ENCODE results near the gene SLC22A5. TPM values are rescaled to one million over a fixed set of nuclear protein-coding genes. Genes with fewer than 3 reads are reported as not detected.

SLC22A5 gene
- total and polyA plus RNA-seq, 9 of the 15 experiments (the other 6 are each of a cell fraction or from before 2014, with no cell fraction given): 3.0 to 16.6 (median 8.3) TPM

DNA sequence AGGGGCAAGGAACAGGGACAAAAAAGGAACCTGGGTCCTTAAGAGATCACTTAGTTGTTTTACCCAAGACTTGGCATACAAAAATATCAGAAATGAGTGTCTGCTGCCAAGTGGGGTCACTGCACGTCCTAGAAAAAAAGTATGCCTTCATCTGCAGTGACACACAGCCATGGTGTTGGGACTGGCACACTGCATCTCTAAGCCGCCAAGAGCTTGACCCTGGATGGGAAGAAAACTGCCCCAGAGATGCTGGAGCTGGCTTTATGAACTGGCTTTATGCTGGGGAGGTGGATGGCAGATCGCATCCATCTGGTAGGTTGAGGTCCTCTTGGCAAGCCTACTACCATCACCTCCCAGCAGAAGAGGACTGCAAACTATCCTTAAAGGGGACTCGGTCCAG, 69.4 kb downstream of the SLC22A5 start (continued):
- TF ChIP-seq, protein P1, sequence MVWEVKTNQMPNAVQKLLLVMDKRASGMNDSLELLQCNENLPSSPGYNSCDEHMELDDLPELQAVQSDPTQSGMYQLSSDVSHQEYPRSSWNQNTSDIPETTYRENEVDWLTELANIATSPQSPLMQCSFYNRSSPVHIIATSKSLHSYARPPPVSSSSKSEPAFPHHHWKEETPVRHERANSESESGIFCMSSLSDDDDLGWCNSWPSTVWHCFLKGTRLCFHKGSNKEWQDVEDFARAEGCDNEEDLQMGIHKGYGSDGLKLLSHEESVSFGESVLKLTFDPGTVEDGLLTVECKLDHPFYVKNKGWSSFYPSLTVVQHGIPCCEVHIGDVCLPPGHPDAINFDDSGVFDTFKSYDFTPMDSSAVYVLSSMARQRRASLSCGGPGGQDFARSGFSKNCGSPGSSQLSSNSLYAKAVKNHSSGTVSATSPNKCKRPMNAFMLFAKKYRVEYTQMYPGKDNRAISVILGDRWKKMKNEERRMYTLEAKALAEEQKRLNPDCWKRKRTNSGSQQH (CRISPR knock-in tag; IDR thresholded peaks at IDR 0.05): no peak
- TF ChIP-seq CREBBP (IDR thresholded peaks at IDR 0.05; ENCODE audit: low read depth, low read length) (no peak), KDM2B (CRISPR knock-in tag; IDR thresholded peaks at IDR 0.05) (no peak), ZNF699 (CRISPR knock-in tag; IDR thresholded peaks at IDR 0.05; ENCODE audit: insufficient replicate concordance) (no peak), PRMT5 (CRISPR knock-in tag; IDR thresholded peaks at IDR 0.05) (no peak), SREBF2 (CRISPR knock-in tag; IDR thresholded peaks at IDR 0.05) (no peak), SREBF1 (IDR thresholded peaks at IDR 0.05; ENCODE audit: borderline replicate concordance, low read depth, low read length) (no peak), CBX5 (IDR thresholded peaks at IDR 0.05; ENCODE audit: borderline replicate concordance, low read depth) (no peak), RBM25 (IDR thresholded peaks at IDR 0.05; ENCODE audit: low read depth, low read length, severe bottlenecking) (no peak), TAF1 (IDR thresholded peaks at IDR 0.05; ENCODE audit: control insufficient read depth, extremely low read depth, insufficient read depth, low read length, severe bottlenecking) (no peak)
- TF ChIP-seq, protein P2, sequence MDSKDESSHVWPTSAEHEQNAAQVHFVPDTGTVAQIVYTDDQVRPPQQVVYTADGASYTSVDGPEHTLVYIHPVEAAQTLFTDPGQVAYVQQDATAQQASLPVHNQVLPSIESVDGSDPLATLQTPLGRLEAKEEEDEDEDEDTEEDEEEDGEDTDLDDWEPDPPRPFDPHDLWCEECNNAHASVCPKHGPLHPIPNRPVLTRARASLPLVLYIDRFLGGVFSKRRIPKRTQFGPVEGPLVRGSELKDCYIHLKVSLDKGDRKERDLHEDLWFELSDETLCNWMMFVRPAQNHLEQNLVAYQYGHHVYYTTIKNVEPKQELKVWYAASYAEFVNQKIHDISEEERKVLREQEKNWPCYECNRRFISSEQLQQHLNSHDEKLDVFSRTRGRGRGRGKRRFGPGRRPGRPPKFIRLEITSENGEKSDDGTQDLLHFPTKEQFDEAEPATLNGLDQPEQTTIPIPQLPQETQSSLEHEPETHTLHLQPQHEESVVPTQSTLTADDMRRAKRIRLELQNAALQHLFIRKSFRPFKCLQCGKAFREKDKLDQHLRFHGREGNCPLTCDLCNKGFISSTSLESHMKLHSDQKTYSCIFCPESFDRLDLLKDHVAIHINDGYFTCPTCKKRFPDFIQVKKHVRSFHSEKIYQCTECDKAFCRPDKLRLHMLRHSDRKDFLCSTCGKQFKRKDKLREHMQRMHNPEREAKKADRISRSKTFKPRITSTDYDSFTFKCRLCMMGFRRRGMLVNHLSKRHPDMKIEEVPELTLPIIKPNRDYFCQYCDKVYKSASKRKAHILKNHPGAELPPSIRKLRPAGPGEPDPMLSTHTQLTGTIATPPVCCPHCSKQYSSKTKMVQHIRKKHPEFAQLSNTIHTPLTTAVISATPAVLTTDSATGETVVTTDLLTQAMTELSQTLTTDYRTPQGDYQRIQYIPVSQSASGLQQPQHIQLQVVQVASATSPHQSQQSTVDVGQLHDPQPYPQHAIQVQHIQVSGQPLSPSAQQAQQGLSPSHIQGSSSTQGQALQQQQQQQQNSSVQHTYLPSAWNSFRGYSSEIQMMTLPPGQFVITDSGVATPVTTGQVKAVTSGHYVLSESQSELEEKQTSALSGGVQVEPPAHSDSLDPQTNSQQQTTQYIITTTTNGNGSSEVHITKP (IDR thresholded peaks at IDR 0.05; ENCODE audit: partially characterized antibody): no peak
- TF ChIP-seq, protein P3, sequence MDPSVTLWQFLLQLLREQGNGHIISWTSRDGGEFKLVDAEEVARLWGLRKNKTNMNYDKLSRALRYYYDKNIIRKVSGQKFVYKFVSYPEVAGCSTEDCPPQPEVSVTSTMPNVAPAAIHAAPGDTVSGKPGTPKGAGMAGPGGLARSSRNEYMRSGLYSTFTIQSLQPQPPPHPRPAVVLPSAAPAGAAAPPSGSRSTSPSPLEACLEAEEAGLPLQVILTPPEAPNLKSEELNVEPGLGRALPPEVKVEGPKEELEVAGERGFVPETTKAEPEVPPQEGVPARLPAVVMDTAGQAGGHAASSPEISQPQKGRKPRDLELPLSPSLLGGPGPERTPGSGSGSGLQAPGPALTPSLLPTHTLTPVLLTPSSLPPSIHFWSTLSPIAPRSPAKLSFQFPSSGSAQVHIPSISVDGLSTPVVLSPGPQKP (CRISPR knock-in tag; IDR thresholded peaks at IDR 0.05): no peak
- TF ChIP-seq, protein P4, sequence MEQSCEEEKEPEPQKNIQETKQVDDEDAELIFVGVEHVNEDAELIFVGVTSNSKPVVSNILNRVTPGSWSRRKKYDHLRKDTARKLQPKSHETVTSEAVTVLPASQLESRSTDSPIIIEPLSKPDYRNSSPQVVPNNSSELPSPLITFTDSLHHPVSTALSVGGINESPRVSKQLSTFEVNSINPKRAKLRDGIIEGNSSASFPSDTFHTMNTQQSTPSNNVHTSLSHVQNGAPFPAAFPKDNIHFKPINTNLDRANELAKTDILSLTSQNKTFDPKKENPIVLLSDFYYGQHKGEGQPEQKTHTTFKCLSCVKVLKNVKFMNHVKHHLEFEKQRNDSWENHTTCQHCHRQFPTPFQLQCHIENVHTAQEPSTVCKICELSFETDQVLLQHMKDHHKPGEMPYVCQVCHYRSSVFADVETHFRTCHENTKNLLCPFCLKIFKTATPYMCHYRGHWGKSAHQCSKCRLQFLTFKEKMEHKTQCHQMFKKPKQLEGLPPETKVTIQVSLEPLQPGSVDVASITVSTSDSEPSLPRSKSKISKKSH (CRISPR knock-in tag; IDR thresholded peaks at IDR 0.05): no peak
- TF ChIP-seq, protein P5, sequence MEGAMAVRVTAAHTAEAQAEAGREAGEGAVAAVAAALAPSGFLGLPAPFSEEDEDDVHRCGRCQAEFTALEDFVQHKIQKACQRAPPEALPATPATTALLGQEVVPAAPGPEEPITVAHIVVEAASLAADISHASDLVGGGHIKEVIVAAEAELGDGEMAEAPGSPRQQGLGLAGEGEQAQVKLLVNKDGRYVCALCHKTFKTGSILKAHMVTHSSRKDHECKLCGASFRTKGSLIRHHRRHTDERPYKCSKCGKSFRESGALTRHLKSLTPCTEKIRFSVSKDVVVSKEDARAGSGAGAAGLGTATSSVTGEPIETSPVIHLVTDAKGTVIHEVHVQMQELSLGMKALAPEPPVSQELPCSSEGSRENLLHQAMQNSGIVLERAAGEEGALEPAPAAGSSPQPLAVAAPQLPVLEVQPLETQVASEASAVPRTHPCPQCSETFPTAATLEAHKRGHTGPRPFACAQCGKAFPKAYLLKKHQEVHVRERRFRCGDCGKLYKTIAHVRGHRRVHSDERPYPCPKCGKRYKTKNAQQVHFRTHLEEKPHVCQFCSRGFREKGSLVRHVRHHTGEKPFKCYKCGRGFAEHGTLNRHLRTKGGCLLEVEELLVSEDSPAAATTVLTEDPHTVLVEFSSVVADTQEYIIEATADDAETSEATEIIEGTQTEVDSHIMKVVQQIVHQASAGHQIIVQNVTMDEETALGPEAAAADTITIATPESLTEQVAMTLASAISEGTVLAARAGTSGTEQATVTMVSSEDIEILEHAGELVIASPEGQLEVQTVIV (CRISPR knock-in tag; IDR thresholded peaks at IDR 0.05; ENCODE audit: borderline replicate concordance): no peak
